Measurements from ENCODE around the gene SLC13A3. TPM values are rescaled to one million over a fixed set of nuclear protein-coding genes. Genes with fewer than 3 reads are reported as not detected.

SLC13A3 gene
- total and polyA plus RNA-seq, 4 donors = 1.5 to 10.7 (median 8.3) TPM

GRCh38 chr20:46609043-46609442, 42.2 kb downstream of the SLC13A3 start:
- Histone ChIP-seq H3K4me3 (ENCODE audit: low read depth in 1 of 3, low read length in 3 of 3) (no peak overlapping the region), H3K27ac (ENCODE audit: low read depth in 1 of 2, low read length in 2 of 2) (no peak overlapping the region), H3K27me3 (ENCODE audit: control insufficient read depth in 4 of 4, insufficient read depth in 4 of 4, low read length in 3 of 4) (no peaks in the 10 kb centered on the region), H3K4me1 (ENCODE audit: control insufficient read depth in 4 of 4, insufficient read depth in 4 of 4, low read length in 3 of 4) (peaks cover 2 to 15% (median 11%) of the 10 kb centered on the region in 4 donors), H3K9ac (ENCODE audit: low read depth in 1 of 2, low read length in 2 of 2) (no peak overlapping the region), H3K36me3 (ENCODE audit: control insufficient read depth in 4 of 4, insufficient read depth in 3 of 4, low read depth in 1 of 4, low read length in 3 of 4) (no peaks in the 10 kb centered on the region), H3K9me3 (ENCODE audit: control insufficient read depth in 4 of 4, low read length in 3 of 4) (no peaks in the 10 kb centered on the region)
- TF ChIP-seq ATF3 (IDR thresholded peaks at IDR 0.05) = no peak
- no peak for TF ChIP-seq HNF4A (conservative IDR thresholded peaks at IDR 0.05)
- no peak for TF ChIP-seq SP1 (IDR thresholded peaks at IDR 0.05)
- 92% methylated on average over 4 of the region's 4 CpGs for WGBS
- no peak for DNase-seq (ENCODE audit: low spot score)

GRCh38 chr20:46607849-46608497, 43.3 kb downstream of the SLC13A3 start:
- H3K4me3 ChIP-seq (ENCODE audit: low read depth in 1 of 3, low read length in 3 of 3) = no peak overlapping the region
- H3K27ac ChIP-seq (ENCODE audit: low read depth in 1 of 2, low read length in 2 of 2) = no peak overlapping the region
- H3K27me3 ChIP-seq (ENCODE audit: control insufficient read depth in 4 of 4, insufficient read depth in 4 of 4, low read length in 3 of 4) = no peaks in the 10 kb centered on the region
- DNase-seq (ENCODE audit: low spot score) = no peak
- H3K4me1 ChIP-seq (ENCODE audit: control insufficient read depth in 4 of 4, insufficient read depth in 4 of 4, low read length in 3 of 4) = peaks cover 2 to 15% (median 11%) of the 10 kb centered on the region in 4 donors
- 62% methylated on average over 8 of the region's 8 CpGs for WGBS
- TF ChIP-seq JUND (IDR thresholded peaks at IDR 0.05) = peak in 1 of 2 donors; percentile 22
- TF ChIP-seq HNF4A (conservative IDR thresholded peaks at IDR 0.05) = peak; percentile 20
- peak; percentile 29 for TF ChIP-seq SP1 (IDR thresholded peaks at IDR 0.05)
- peak; percentile 38 to 64 for TF ChIP-seq RXRA (IDR thresholded peaks at IDR 0.05)
- no peak for TF ChIP-seq GABPA (IDR thresholded peaks at IDR 0.05 in 1 of 2, conservative IDR thresholded peaks at IDR 0.05 in 1 of 2)
- TF ChIP-seq FOXA2 (IDR thresholded peaks at IDR 0.05) = peak; percentile 42
- TF ChIP-seq HNF4G (IDR thresholded peaks at IDR 0.05) = no peak
- TF ChIP-seq MAX (IDR thresholded peaks at IDR 0.05) = peak; percentile 55
- H3K9me3 ChIP-seq (ENCODE audit: control insufficient read depth in 4 of 4, low read length in 3 of 4) = no peaks in the 10 kb centered on the region
- H3K36me3 ChIP-seq (ENCODE audit: control insufficient read depth in 4 of 4, insufficient read depth in 3 of 4, low read depth in 1 of 4, low read length in 3 of 4) = no peaks in the 10 kb centered on the region
- H3K9ac ChIP-seq (ENCODE audit: low read depth in 1 of 2, low read length in 2 of 2) = no peak overlapping the region

- Histone ChIP-seq H3K9me3 (ENCODE audit: control insufficient read depth in 4 of 4, low read length in 3 of 4) (no peaks in the 10 kb centered on the region), H3K36me3 (ENCODE audit: control insufficient read depth in 4 of 4, insufficient read depth in 3 of 4, low read depth in 1 of 4, low read length in 3 of 4) (no peaks in the 10 kb centered on the region), H3K27ac (ENCODE audit: low read depth in 1 of 2, low read length in 2 of 2) (no peak overlapping the region), H3K9ac (ENCODE audit: low read depth in 1 of 2, low read length in 2 of 2) (no peak overlapping the region), H3K4me3 (ENCODE audit: low read depth in 1 of 3, low read length in 3 of 3) (no peak overlapping the region), H3K27me3 (ENCODE audit: control insufficient read depth in 4 of 4, insufficient read depth in 4 of 4, low read length in 3 of 4) (no peaks in the 10 kb centered on the region), H3K4me1 (ENCODE audit: control insufficient read depth in 4 of 4, insufficient read depth in 4 of 4, low read length in 3 of 4) (peaks cover 3 to 15% (median 11%) of the 10 kb centered on the region in 4 donors)
- WGBS = 89% methylated on average over 4 of the region's 4 CpGs
- no peak for DNase-seq (ENCODE audit: low spot score)
- TF ChIP-seq CTCF (IDR thresholded peaks at IDR 0.05; ENCODE audit: low read depth, low read length, missing input control) = no peak
- no peak for TF ChIP-seq ZBTB33 (IDR thresholded peaks at IDR 0.05)
- no peak for TF ChIP-seq FOXA2 (IDR thresholded peaks at IDR 0.05)
- no peak for TF ChIP-seq HNF4G (IDR thresholded peaks at IDR 0.05)
- peak; percentile 64 to 74 for TF ChIP-seq HNF4A (conservative IDR thresholded peaks at IDR 0.05)
- no peak for TF ChIP-seq ATF3 (IDR thresholded peaks at IDR 0.05)
- no peak for TF ChIP-seq REST (IDR thresholded peaks at IDR 0.05)
- TF ChIP-seq FOXA1 (IDR thresholded peaks at IDR 0.05) = no peak
- TF ChIP-seq NR2F2 (IDR thresholded peaks at IDR 0.05) = no peak
- peak; percentile 48 for TF ChIP-seq SP1 (IDR thresholded peaks at IDR 0.05)
- TF ChIP-seq EGR1 (IDR thresholded peaks at IDR 0.05; ENCODE audit: low read depth in 2 of 2) = no peak
- peak in 1 of 2 donors; percentile 14 for TF ChIP-seq RAD21 (IDR thresholded peaks at IDR 0.05)
- TF ChIP-seq TAF1 (conservative IDR thresholded peaks at IDR 0.05) = no peak
- peak in 1 of 2 donors; percentile 28 for TF ChIP-seq JUND (IDR thresholded peaks at IDR 0.05)
- no peak for TF ChIP-seq MAX (IDR thresholded peaks at IDR 0.05)
- TF ChIP-seq RXRA (IDR thresholded peaks at IDR 0.05) = peak in 1 of 2 donors; percentile 64
These were observed 43.9 kb downstream of the SLC13A3 start for GRCh38 chr20:46607191-46607848.

All from liver (tissue), 9 donors.